ENCODE data around the gene POLR3B.

Gene POLR3B

DNA sequence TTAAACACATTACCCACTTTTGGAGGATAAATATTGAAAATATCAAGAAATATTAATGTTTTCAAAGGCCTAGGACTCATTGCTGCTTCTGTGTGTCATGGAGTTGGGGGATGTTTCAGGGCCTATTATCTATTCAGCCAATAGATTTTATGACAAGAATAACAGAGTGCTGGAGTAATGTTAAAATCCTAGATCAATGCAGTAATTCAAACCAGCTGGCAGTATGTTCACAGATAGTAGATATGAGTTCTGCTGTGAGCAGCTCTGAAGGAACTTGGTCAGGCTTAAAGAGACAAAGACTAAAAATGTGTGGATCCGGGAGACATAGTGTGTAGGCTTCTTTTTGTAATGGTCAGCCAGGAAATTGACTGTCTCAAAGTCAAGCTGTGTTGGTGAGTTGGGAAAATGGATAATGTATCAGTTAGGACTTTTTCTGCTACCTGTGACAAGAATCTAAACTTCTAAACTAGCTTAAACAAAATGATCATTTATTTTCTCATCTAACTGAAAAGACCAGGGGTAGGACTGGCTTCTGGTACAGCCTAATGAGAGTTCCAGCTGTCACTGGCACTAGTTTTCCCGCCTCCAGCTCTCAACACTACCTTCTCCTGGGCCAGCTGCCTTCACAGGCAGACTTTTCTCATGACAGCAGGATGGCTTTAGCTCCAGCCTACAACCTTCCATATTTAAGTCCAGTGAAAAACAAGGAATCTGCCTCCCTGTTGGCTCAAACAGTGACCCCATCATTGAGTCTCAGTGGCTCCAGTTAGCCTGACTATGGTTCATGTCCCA is 16.3 kb upstream of the POLR3B start:
- H3K27ac ChIP-seq: no peak overlapping the region
- no peaks in the 10 kb centered on the region for H3K9me3 ChIP-seq
- H3K9ac ChIP-seq: no peak overlapping the region
- peaks cover 2% of the 10 kb centered on the region; the same call in 1 of the 2 replicates for H3K36me3 ChIP-seq
- no peaks in the 10 kb centered on the region for H3K4me1 ChIP-seq
- H3K4me2 ChIP-seq: no peak overlapping the region
- H3K27me3 ChIP-seq: no peaks in the 10 kb centered on the region
- no peaks in the 10 kb centered on the region for H4K20me1 ChIP-seq
- no peak overlapping the region for H3K4me3 ChIP-seq
- TF ChIP-seq Cebpa-rat (IDR thresholded peaks at IDR 0.05): no peak

GRCh38 chr12:106342397-106343213 is 14.9 kb upstream of the POLR3B start:
- Histone ChIP-seq H4K20me1 (no peaks in the 10 kb centered on the region), H3K9me3 (no peaks in the 10 kb centered on the region), H3K4me1 (no peaks in the 10 kb centered on the region), H3K27me3 (no peaks in the 10 kb centered on the region), H3K4me3 (no peak overlapping the region), H3K27ac (no peak overlapping the region), H3K4me2 (no peak overlapping the region), H3K9ac (no peak overlapping the region), H3K36me3 (peaks cover 5% of the 10 kb centered on the region; the same call in 1 of the 2 replicates)
- TF ChIP-seq Cebpa-rat (IDR thresholded peaks at IDR 0.05): no peak

GRCh38 chr12:106343214-106343528 is 14.4 kb upstream of the POLR3B start:
- Histone ChIP-seq H3K27ac (no peak overlapping the region), H3K9me3 (no peaks in the 10 kb centered on the region), H3K36me3 (peaks cover 5% of the 10 kb centered on the region; the same call in 1 of the 2 replicates), H3K9ac (no peak overlapping the region), H3K4me3 (no peak overlapping the region), H4K20me1 (no peaks in the 10 kb centered on the region), H3K27me3 (no peaks in the 10 kb centered on the region), H3K4me2 (no peak overlapping the region), H3K4me1 (no peaks in the 10 kb centered on the region)
- no peak for TF ChIP-seq Cebpa-rat (IDR thresholded peaks at IDR 0.05)

- no peak for TF ChIP-seq Cebpa-rat (IDR thresholded peaks at IDR 0.05)
- Histone ChIP-seq H3K27ac (no peak overlapping the region), H3K9me3 (no peaks in the 10 kb centered on the region)
These were observed 13.4 kb upstream of the POLR3B start for GRCh38 chr12:106344131-106344530.

GRCh38 chr12:106345746-106346145 is 11.8 kb upstream of the POLR3B start:
- no peaks in the 10 kb centered on the region for H4K20me1 ChIP-seq
- no peaks in the 10 kb centered on the region for H3K4me1 ChIP-seq
- H3K9me3 ChIP-seq: no peaks in the 10 kb centered on the region
- H3K9ac ChIP-seq: no peak overlapping the region
- H3K36me3 ChIP-seq: peaks cover 5% of the 10 kb centered on the region; the same call in 1 of the 2 replicates
- no peak overlapping the region for H3K4me2 ChIP-seq
- TF ChIP-seq Cebpa-rat (IDR thresholded peaks at IDR 0.05): no peak
- no peak overlapping the region for H3K4me3 ChIP-seq
- H3K27me3 ChIP-seq: no peaks in the 10 kb centered on the region
- H3K27ac ChIP-seq: no peak overlapping the region

More at GRCh38 chr12:106344131-106344530, 13.4 kb upstream of the POLR3B start:
- no peaks in the 10 kb centered on the region for H3K4me1 ChIP-seq
- no peak overlapping the region for H3K4me2 ChIP-seq
- no peaks in the 10 kb centered on the region for H4K20me1 ChIP-seq
- H3K9ac ChIP-seq: no peak overlapping the region
- no peak overlapping the region for H3K4me3 ChIP-seq
- no peaks in the 10 kb centered on the region for H3K27me3 ChIP-seq
- peaks cover 5% of the 10 kb centered on the region; the same call in 1 of the 2 replicates for H3K36me3 ChIP-seq

DNA sequence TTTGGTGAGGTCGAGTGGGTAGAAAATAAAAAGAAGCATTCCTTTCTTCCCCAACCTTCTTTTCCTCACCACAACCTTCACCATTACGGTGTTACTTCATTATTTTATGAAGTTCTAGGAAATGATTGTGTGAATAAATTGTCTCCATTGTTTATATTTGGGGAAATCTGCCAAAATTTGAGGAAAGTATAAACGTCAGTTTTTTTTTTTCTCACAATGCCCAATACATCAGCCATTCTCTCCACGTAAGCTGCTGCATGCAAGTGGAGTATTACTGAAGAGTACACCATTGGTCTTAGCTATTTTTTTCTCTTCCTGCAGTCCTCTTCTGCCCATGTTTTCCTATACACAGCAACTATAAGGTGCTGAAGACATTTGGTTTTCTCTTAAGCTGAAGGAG is 9.1 kb upstream of the POLR3B start:
- no peaks in the 10 kb centered on the region for H3K9me3 ChIP-seq
- H3K4me1 ChIP-seq: no peaks in the 10 kb centered on the region
- H3K9ac ChIP-seq: no peak overlapping the region
- no peak overlapping the region for H3K4me3 ChIP-seq
- H3K4me2 ChIP-seq: no peak overlapping the region
- no peaks in the 10 kb centered on the region for H4K20me1 ChIP-seq
- H3K27me3 ChIP-seq: no peaks in the 10 kb centered on the region
- no peak overlapping the region for H3K27ac ChIP-seq
- H3K36me3 ChIP-seq: peaks cover 5% of the 10 kb centered on the region; the same call in 1 of the 2 replicates
- TF ChIP-seq Cebpa-rat (IDR thresholded peaks at IDR 0.05): no peak

DNA sequence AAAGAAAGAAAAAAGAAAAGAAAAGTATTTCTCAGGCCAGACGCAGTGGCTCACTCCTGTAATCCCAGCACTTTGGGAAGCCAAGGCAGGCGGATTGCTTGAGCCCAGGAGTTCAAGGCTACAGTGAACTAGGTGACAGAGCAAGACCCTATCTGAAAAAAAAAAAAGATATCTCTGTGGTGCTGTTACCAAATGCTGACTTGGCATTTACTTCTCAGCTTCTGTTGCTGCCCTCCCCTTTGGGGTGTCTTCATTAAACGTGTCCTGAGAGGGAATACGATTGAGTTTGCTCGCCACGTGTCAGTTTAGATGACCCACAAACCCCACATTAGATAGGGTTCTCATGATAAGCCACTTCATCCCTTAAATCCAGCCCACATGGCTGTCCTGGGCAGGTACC is 4.4 kb upstream of the POLR3B start:
- Histone ChIP-seq H3K36me3 (no peaks in the 10 kb centered on the region), H3K9ac (no peak overlapping the region), H3K4me3 (no peak overlapping the region), H4K20me1 (no peaks in the 10 kb centered on the region), H3K9me3 (no peaks in the 10 kb centered on the region), H3K27ac (no peak overlapping the region), H3K4me2 (no peak overlapping the region), H3K27me3 (no peaks in the 10 kb centered on the region), H3K4me1 (peaks cover 9% of the 10 kb centered on the region)
- no peak for TF ChIP-seq Cebpa-rat (IDR thresholded peaks at IDR 0.05)

DNA sequence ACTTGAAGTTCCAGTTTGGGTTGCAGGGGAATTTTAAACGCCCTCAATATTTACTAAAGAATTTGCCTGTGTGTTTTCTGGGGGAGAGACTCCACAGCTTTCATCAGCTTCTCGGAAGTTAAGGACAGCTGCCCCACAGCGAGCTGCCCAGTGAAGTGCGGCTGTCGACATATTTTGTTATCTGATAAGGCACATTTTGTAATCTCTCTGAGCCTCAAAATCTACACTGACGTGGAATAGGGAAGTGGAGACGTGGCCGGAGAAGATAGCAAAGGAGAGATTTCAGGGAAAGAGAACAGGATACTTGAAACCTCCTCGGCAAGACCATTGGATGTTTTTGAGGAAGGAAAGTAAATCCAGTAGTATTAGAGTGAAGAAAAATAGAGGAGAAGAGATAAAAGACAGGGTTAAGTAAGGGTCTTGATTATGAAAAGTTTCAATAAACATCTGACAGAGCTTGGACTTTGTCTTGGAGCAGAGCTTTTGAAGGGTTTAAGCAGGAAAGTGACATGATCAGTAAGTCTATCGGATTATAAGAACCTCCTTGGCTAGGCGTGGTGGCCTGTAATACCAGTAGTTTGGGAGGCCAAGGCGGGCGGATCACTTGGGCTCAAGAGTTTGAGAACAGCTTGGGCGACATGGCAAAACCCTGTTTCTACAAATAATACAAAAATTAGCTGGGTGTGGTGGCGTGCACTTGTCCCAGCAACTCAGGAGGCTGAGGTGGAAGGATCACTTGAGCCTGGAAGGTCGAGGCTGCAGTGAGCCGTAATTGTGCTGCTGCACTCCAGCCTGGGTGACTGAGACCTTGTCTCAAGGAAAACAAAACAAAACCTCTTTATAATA is 1.1 kb downstream of the POLR3B start:
- H3K4me2 ChIP-seq: peak overlapping the region; percentile 91
- H3K9ac ChIP-seq: peak overlapping the region; percentile 81
- H3K9me3 ChIP-seq: no peaks in the 10 kb centered on the region
- no peaks in the 10 kb centered on the region for H3K27me3 ChIP-seq
- no peaks in the 10 kb centered on the region for H4K20me1 ChIP-seq
- peak overlapping the region; percentile 73 for H3K4me3 ChIP-seq
- H3K36me3 ChIP-seq: no peaks in the 10 kb centered on the region
- peaks cover 21% of the 10 kb centered on the region for H3K4me1 ChIP-seq
- H3K27ac ChIP-seq: peak overlapping the region; percentile 78
- TF ChIP-seq Cebpa-rat (IDR thresholded peaks at IDR 0.05): no peak

GRCh38 chr12:106359646-106360399 is 2.3 kb downstream of the POLR3B start:
- no peak overlapping the region for H3K4me2 ChIP-seq
- peaks cover 8% of the 10 kb centered on the region; the same call in 1 of the 2 replicates for H3K36me3 ChIP-seq
- H3K9ac ChIP-seq: no peak overlapping the region
- H3K27ac ChIP-seq: no peak overlapping the region
- no peak overlapping the region for H3K4me3 ChIP-seq
- peaks cover 21% of the 10 kb centered on the region for H3K4me1 ChIP-seq
- H3K27me3 ChIP-seq: no peaks in the 10 kb centered on the region
- no peaks in the 10 kb centered on the region for H4K20me1 ChIP-seq
- no peaks in the 10 kb centered on the region for H3K9me3 ChIP-seq
- TF ChIP-seq Cebpa-rat (IDR thresholded peaks at IDR 0.05): no peak
